HepG2 (cell line): ENCODE measurements around the gene CDK18. TPM values are rescaled to one million over a fixed set of nuclear protein-coding genes. Genes with fewer than 3 reads are reported as not detected.

Experiments
- ATAC-seq: fragments of 200-7000 bp; cut with Tn5 transposase; 3 replicates; pipeline ENCODE4 v1.9.1; 2020; ENCODE audit warnings: mild to moderate bottlenecking, moderate library complexity
- BruUV-seq: library from RNA; stranded (reverse); fragments of 400-500 nt; replicated peaks from 2 replicates; lab custom pipeline; 2021; lab: Mats Ljungman, UMichigan
- CTCF ChIA-PET: fragments of 300-600 bp; formaldehyde crosslinking; extraction: SDS; loops from one replicate; lab custom pipeline; 2021; ENCODE audit warnings: low total read pairs, inconsistent platforms, low intra/inter-chr PET ratio; lab: Yijun Ruan, JAX
- POLR2A ChIA-PET: fragments of 350-600 bp; sonication (Branson Sonifier 250); formaldehyde crosslinking; loops from one replicate; lab custom pipeline; 2020; ENCODE audit warnings: antibody characterized with exemption, inconsistent platforms; lab: Yijun Ruan, JAX
- DNase-seq: peaks from one replicate; pipeline ENCODE4 v3.0.0-alpha.2; 2015; ENCODE audit warnings: low spot score
- FAIRE-seq: peaks from 3 replicates; lab custom pipeline; 2011; peaks lifted over from hg19 to GRCh38; lab: Jason Lieb, UNC
- H2AFZ ChIP-seq: one replicate; pipeline ENCODE4 v1.6.1; 2011; ENCODE audit warnings: low read length, inconsistent platforms
- H3K27ac ChIP-seq: fragments of 300-600 bp; 3 replicates; pipeline ENCODE4 v1.8.0; 2011; ENCODE audit warnings: mixed run types, mild to moderate bottlenecking, mixed read lengths, low read length, inconsistent platforms; ENCODE audit not compliant: insufficient read depth; ENCODE audit errors: extremely low read length
- H3K27me3 ChIP-seq, 2 experiments: fragments of 200-600 bp in 1 of 2; 2 replicates in 1 of 2; 3 replicates in 1 of 2; pipeline versions ENCODE4 v1.6.0 to v1.8.0; 2011; ENCODE audit warnings: low read length in 2 of 2, mild to moderate bottlenecking in 2 of 2, moderate library complexity in 2 of 2, inconsistent platforms in 1 of 2; ENCODE audit not compliant: insufficient read depth in 2 of 2, control insufficient read depth in 1 of 2
- H3K36me3 ChIP-seq, 2 experiments: fragments of 200-600 bp in 1 of 2; replicated peaks in 1 of 2; 2 replicates in 1 of 2; 3 replicates in 1 of 2; pipeline versions ENCODE4 v1.5.1 to v1.8.0; 2011; ENCODE audit warnings: low read length in 2 of 2, inconsistent platforms in 1 of 2; ENCODE audit not compliant: insufficient read depth in 2 of 2, control insufficient read depth in 1 of 2
- H3K4me1 ChIP-seq: 2 replicates; pipeline ENCODE4 v1.5.1; 2012; ENCODE audit warnings: low read length, inconsistent platforms; ENCODE audit not compliant: insufficient read depth
- H3K4me2 ChIP-seq: 2 replicates; pipeline ENCODE4 v1.6.0; 2011; ENCODE audit warnings: low read depth, low read length, inconsistent platforms
- H3K4me3 ChIP-seq, 3 experiments: fragments of 200-600 bp in 1 of 3; sonication (generic), shearing (Covaris generic) in 1 of 3; replicated peaks in 1 of 3; 2 replicates each; pipeline ENCODE4 v1.5.1; 2011 to 2016; ENCODE audit warnings: low read length in 3 of 3, inconsistent platforms in 2 of 3, low read depth in 2 of 3, mild to moderate bottlenecking in 2 of 3, control low read depth in 1 of 3, mixed read lengths in 1 of 3; ENCODE audit not compliant: insufficient read depth in 1 of 3
- H3K79me2 ChIP-seq: one replicate; pipeline ENCODE4 v1.6.1; 2011; ENCODE audit warnings: low read length, inconsistent platforms; ENCODE audit not compliant: insufficient read depth
- H3K9ac ChIP-seq: 2 replicates; pipeline ENCODE4 v1.6.0; 2011; ENCODE audit warnings: mild to moderate bottlenecking, low read depth, low read length, inconsistent platforms; ENCODE audit not compliant: insufficient read depth
- H3K9me3 ChIP-seq: 2 replicates; pipeline ENCODE4 v1.5.1; 2012; ENCODE audit warnings: mild to moderate bottlenecking, low read length
- H4K20me1 ChIP-seq: 2 replicates; pipeline ENCODE4 v1.6.0; 2011; ENCODE audit warnings: inconsistent platforms, mild to moderate bottlenecking, low read length, moderate library complexity; ENCODE audit not compliant: insufficient read depth
- IKZF5 ChIP-seq: IDR thresholded peaks from 2 replicates; pipeline ENCODE4 v1.6.1; 2018; ENCODE audit warnings: missing genetic modification reagents, mild to moderate bottlenecking, missing compliant biosample characterization
- JARID2 ChIP-seq: sonication (generic); formaldehyde crosslinking; IDR thresholded peaks from 2 replicates; pipeline ENCODE4 v1.8.1; 2023; ENCODE audit warnings: missing genetic modification reagents, inconsistent platforms; ENCODE audit not compliant: insufficient replicate concordance
- MEIS1 ChIP-seq: sonication (generic); formaldehyde crosslinking; IDR thresholded peaks from 2 replicates; pipeline ENCODE4 v1.9.0; 2021; ENCODE audit warnings: mild to moderate bottlenecking, missing genetic modification reagents, moderate library complexity, borderline replicate concordance
- NKX3-1 ChIP-seq: sonication (generic); formaldehyde crosslinking; IDR thresholded peaks from 2 replicates; pipeline ENCODE4 v1.5.0; 2020; ENCODE audit warnings: missing genetic modification reagents
- REPIN1 ChIP-seq: sonication (generic); formaldehyde crosslinking; IDR thresholded peaks from 2 replicates; pipeline ENCODE4 v1.8.0; 2022; ENCODE audit warnings: missing genetic modification reagents, low read depth, mild to moderate bottlenecking, borderline replicate concordance
- SALL1 ChIP-seq: sonication (generic); formaldehyde crosslinking; IDR thresholded peaks from 2 replicates; pipeline ENCODE4 v1.8.0; 2022; ENCODE audit warnings: mild to moderate bottlenecking, missing genetic modification reagents
- STAG1 ChIP-seq: sonication (generic); formaldehyde crosslinking; IDR thresholded peaks from 2 replicates; pipeline ENCODE4 v1.4.0; 2020; ENCODE audit warnings: missing genetic modification reagents
- ZNF121 ChIP-seq: sonication (generic); formaldehyde crosslinking; IDR thresholded peaks from 2 replicates; pipeline ENCODE4 v1.5.0; 2020; ENCODE audit warnings: mild to moderate bottlenecking, missing genetic modification reagents
- ZNF136 ChIP-seq: sonication (generic); formaldehyde crosslinking; IDR thresholded peaks from 2 replicates; pipeline ENCODE4 v1.8.1; 2022; ENCODE audit warnings: low read depth, mild to moderate bottlenecking, moderate library complexity, missing genetic modification reagents
- ZNF432 ChIP-seq: sonication (generic); formaldehyde crosslinking; IDR thresholded peaks from 2 replicates; pipeline ENCODE4 v1.5.0; 2020; ENCODE audit warnings: missing genetic modification reagents, mild to moderate bottlenecking, borderline replicate concordance
- ZNF777 ChIP-seq: sonication (generic); formaldehyde crosslinking; IDR thresholded peaks from 2 replicates; pipeline ENCODE4 v1.4.0; 2020; ENCODE audit warnings: missing genetic modification reagents
- WGBS: methylation state at CpG from one replicate; pipeline ENCODE4 v1.1.6; 2017; ENCODE audit warnings: low lambda C conversion rate; 5-methylcytosine and 5-hydroxymethylcytosine counted together
- in situ Hi-C: cut with HindIII; loops from 2 replicates; pipeline ENCODE4 v1.10.0; 2017; ENCODE audit warnings: low pct_unique_long_range_greater_than_20kb; ENCODE audit not compliant: extremely low pct_ligation_motif_present
- intact Hi-C: fragments of 100-400 bp; cut with micrococcal nuclease; formaldehyde crosslinking; loops from one replicate; pipeline ENCODE4 v1.10.0; 2022; ENCODE audit not compliant: unreplicated experiment
- polyA plus RNA-seq, 8 experiments: library from polyadenylated mRNA; depleted of rRNA in 3 of 8; stranded (reverse) in 7 of 8; unstranded in 1 of 8; fragments of >200 nt; fragmentation: Illumina TruSeq in 4 of 8; extraction: Trizol in 4 of 8; gene quantifications; 2 replicates each; pipeline versions ENCODE4 v1.2.1 to v1.2.3, GENCODE V29; 2011 to 2016; ENCODE audit warnings: low read depth in 4 of 8, missing spikeins in 1 of 8, mixed read lengths in 1 of 8; ENCODE audit not compliant: insufficient read depth in 1 of 8
- total RNA-seq, 5 experiments: library from RNA; depleted of rRNA; stranded (reverse); fragments of >200 nt; fragmentation: Illumina TruSeq; extraction: Trizol; gene quantifications; 2 replicates each; pipeline ENCODE4 v1.2.3, GENCODE V29; 2016; ENCODE audit warnings: low read depth in 1 of 5
- TF ChIP-seq, protein P1 (sequence below): sonication (generic); formaldehyde crosslinking; IDR thresholded peaks from 2 replicates; pipeline ENCODE4 v1.5.0; 2020; ENCODE audit warnings: mild to moderate bottlenecking, missing genetic modification reagents, moderate library complexity
- TF ChIP-seq, protein P2 (sequence below): IDR thresholded peaks from 2 replicates; pipeline ENCODE4 v1.6.1; 2016; ENCODE audit warnings: low read depth, control low read depth
- TF ChIP-seq, protein P3 (sequence below): sonication (generic); formaldehyde crosslinking; IDR thresholded peaks from 2 replicates; pipeline ENCODE4 v1.8.0; 2022; ENCODE audit warnings: mild to moderate bottlenecking, missing genetic modification reagents, borderline replicate concordance
- TF ChIP-seq, protein P4 (sequence below): sonication (generic); formaldehyde crosslinking; IDR thresholded peaks from 2 replicates; pipeline ENCODE4 v1.4.0; 2020; ENCODE audit warnings: missing genetic modification reagents; ENCODE audit errors: not compliant biosample characterization

CDK18 gene
- total and polyA plus RNA-seq, 2 of the 13 experiments (the other 11 are each of a cell fraction or from before 2014, with no cell fraction given), result 6.4 to 38.8 TPM

GRCh38 chr1:205523891-205524793 is 19.7 kb downstream of the CDK18 start:
- peak; percentile 70 for ATAC-seq
- BruUV-seq, result no TSS peak
- H3K27ac ChIP-seq, result no peak overlapping the region
- 72% methylated on average over 6 of the region's 16 CpGs for WGBS
- peak; percentile 86 for FAIRE-seq
- H3K36me3 ChIP-seq, result no peaks in the 10 kb centered on the region; a peak in 1 of 5 replicates
- H3K27me3 ChIP-seq, result no peaks in the 10 kb centered on the region
- H3K79me2 ChIP-seq, result no peaks in the 10 kb centered on the region
- H2AFZ ChIP-seq, result no peak overlapping the region
- in situ Hi-C loops (loop anchor here (5.0 kb wide), 2 partner anchors 37 to 127 kb away; no protein-coding TSS in a partner anchor), intact Hi-C loops (loop anchor here (1.0 kb wide), 3 partner anchors 36 to 189 kb away; no protein-coding TSS in a partner anchor)
- H3K4me2 ChIP-seq, result no peak overlapping the region
- no peaks in the 10 kb centered on the region for H3K9me3 ChIP-seq
- ChIA-PET POLR2A (interaction anchor here (0.9 to 2.0 kb wide), 3 partner anchors 32 to 39 kb away, joined by 3 to 12 read pairs (median 3); no protein-coding TSS in a partner anchor), CTCF (interaction anchor here (0.7 to 2.2 kb wide), 7 partner anchors 19 to 189 kb away, joined by 4 to 86 read pairs (median 8); partner anchors contain the start of gene CDK18)
- no peak overlapping the region for H3K9ac ChIP-seq
- peak; percentile 68 for DNase-seq
- 0 out of 2 replicates have a peak, but pooled peaks cover 4% of the 10 kb centered on the region for H4K20me1 ChIP-seq
- H3K4me1 ChIP-seq, result peaks cover 23% of the 10 kb centered on the region
- no peak overlapping the region for H3K4me3 ChIP-seq
- TF ChIP-seq JARID2 (CRISPR knock-in tag) (peak; percentile 83), MEIS1 (CRISPR knock-in tag) (0 out of 2 replicates have a peak, but pooled peaks have one; percentile 31), ZNF121 (CRISPR knock-in tag) (no peak), IKZF5 (CRISPR knock-in tag) (0 out of 2 replicates have a peak, but pooled peaks have one; percentile 25), SALL1 (CRISPR knock-in tag) (peak; percentile 32; the same call in 1 of the 2 replicates), ZNF136 (CRISPR knock-in tag) (no peak), REPIN1 (CRISPR knock-in tag) (peak; percentile 28; the same call in 1 of the 2 replicates), NKX3-1 (CRISPR knock-in tag) (no peak), ZNF777 (CRISPR knock-in tag) (no peak), STAG1 (CRISPR knock-in tag) (peak; percentile 96), ZNF432 (no peak)
- TF ChIP-seq, protein P1, sequence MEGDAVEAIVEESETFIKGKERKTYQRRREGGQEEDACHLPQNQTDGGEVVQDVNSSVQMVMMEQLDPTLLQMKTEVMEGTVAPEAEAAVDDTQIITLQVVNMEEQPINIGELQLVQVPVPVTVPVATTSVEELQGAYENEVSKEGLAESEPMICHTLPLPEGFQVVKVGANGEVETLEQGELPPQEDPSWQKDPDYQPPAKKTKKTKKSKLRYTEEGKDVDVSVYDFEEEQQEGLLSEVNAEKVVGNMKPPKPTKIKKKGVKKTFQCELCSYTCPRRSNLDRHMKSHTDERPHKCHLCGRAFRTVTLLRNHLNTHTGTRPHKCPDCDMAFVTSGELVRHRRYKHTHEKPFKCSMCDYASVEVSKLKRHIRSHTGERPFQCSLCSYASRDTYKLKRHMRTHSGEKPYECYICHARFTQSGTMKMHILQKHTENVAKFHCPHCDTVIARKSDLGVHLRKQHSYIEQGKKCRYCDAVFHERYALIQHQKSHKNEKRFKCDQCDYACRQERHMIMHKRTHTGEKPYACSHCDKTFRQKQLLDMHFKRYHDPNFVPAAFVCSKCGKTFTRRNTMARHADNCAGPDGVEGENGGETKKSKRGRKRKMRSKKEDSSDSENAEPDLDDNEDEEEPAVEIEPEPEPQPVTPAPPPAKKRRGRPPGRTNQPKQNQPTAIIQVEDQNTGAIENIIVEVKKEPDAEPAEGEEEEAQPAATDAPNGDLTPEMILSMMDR (CRISPR knock-in tag), result peak; percentile 95
- TF ChIP-seq, protein P2, sequence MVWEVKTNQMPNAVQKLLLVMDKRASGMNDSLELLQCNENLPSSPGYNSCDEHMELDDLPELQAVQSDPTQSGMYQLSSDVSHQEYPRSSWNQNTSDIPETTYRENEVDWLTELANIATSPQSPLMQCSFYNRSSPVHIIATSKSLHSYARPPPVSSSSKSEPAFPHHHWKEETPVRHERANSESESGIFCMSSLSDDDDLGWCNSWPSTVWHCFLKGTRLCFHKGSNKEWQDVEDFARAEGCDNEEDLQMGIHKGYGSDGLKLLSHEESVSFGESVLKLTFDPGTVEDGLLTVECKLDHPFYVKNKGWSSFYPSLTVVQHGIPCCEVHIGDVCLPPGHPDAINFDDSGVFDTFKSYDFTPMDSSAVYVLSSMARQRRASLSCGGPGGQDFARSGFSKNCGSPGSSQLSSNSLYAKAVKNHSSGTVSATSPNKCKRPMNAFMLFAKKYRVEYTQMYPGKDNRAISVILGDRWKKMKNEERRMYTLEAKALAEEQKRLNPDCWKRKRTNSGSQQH (CRISPR knock-in tag), result no peak
- TF ChIP-seq, protein P3, sequence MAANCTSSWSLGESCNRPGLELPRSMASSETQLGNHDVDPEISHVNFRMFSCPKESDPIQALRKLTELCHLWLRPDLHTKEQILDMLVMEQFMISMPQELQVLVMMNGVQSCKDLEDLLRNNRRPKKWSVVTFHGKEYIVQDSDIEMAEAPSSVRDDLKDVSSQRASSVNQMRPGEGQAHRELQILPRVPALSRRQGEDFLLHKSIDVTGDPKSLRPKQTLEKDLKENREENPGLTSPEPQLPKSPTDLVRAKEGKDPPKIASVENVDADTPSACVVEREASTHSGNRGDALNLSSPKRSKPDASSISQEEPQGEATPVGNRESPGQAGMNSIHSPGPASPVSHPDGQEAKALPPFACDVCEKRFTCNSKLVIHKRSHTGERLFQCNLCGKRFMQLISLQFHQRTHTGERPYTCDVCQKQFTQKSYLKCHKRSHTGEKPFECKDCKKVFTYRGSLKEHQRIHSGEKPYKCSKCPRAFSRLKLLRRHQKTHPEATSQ (CRISPR knock-in tag), result no peak
- TF ChIP-seq, protein P4, sequence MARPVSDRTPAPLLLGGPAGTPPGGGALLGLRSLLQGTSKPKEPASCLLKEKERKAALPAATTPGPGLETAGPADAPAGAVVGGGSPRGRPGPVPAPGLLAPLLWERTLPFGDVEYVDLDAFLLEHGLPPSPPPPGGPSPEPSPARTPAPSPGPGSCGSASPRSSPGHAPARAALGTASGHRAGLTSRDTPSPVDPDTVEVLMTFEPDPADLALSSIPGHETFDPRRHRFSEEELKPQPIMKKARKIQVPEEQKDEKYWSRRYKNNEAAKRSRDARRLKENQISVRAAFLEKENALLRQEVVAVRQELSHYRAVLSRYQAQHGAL (CRISPR knock-in tag), result no peak
